RWPE1 (cell line): Measurements from ENCODE around the gene TIAM1.
"Not testable (repeated sequence)": the region's sequence is repeated elsewhere in the genome, so short reads cannot be mapped to it uniquely, and the experiment has no call there.

Experiments used
- CTCF ChIA-PET: fragments of 350-600 bp; sonication (Branson Sonifier 250); formaldehyde crosslinking; extraction: SDS; loops from one replicate; lab custom pipeline; 2021; lab: Yijun Ruan, JAX
- POLR2A ChIA-PET: fragments of 400-600 bp; formaldehyde crosslinking; extraction: SDS; loops from one replicate; lab custom pipeline; 2020; ENCODE audit warnings: antibody characterized with exemption; ENCODE audit not compliant: low non-redundant PET; lab: Yijun Ruan, JAX
- DNase-seq: peaks from one replicate; pipeline ENCODE4 v3.0.0; 2012; ENCODE audit warnings: low spot score
- H3K27ac ChIP-seq: fragments of 450-650 bp; 2 replicates; pipeline ENCODE4 v1.5.1; 2017
- TF ChIP-seq, protein P1 (sequence below): fragments of 450-650 bp; conservative IDR thresholded peaks from 2 replicates; pipeline ENCODE4 v1.5.1; 2017; ENCODE audit warnings: low read depth, mild to moderate bottlenecking

Gene TIAM1

GRCh38 chr21:31232344-31232743 is 111.7 kb downstream of the TIAM1 start:
- ChIA-PET CTCF (no interaction called here), POLR2A (no interaction called here)
- no peak overlapping the region for H3K27ac ChIP-seq
- no peak for DNase-seq
- TF ChIP-seq, protein P1, sequence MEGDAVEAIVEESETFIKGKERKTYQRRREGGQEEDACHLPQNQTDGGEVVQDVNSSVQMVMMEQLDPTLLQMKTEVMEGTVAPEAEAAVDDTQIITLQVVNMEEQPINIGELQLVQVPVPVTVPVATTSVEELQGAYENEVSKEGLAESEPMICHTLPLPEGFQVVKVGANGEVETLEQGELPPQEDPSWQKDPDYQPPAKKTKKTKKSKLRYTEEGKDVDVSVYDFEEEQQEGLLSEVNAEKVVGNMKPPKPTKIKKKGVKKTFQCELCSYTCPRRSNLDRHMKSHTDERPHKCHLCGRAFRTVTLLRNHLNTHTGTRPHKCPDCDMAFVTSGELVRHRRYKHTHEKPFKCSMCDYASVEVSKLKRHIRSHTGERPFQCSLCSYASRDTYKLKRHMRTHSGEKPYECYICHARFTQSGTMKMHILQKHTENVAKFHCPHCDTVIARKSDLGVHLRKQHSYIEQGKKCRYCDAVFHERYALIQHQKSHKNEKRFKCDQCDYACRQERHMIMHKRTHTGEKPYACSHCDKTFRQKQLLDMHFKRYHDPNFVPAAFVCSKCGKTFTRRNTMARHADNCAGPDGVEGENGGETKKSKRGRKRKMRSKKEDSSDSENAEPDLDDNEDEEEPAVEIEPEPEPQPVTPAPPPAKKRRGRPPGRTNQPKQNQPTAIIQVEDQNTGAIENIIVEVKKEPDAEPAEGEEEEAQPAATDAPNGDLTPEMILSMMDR, result no peak

DNA sequence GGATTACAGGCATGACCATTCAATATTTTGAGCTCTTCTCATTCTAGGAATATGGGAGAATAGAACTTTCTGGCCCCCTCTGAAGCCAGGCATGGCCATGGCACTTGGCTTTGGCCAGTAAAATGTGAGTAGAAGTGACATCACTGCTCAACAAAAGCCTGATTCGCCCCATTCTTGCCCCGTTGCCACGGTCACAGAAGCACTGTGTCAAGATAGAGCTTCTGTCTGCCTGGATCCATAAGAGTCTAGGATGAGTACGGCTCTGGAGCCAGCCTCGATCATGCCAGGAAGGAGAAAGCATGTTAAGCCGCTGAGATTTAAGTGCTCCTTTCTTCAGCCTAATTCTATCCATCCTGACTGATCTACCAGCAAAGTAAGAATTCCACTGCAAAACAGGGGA is 113.1 kb downstream of the TIAM1 start:
- H3K27ac ChIP-seq, result no peak overlapping the region
- DNase-seq, result no peak
- TF ChIP-seq, protein P1, result no peak
- CTCF ChIA-PET, result interaction anchor here (0.6 to 0.7 kb wide), 2 partner anchors 144 to 173 kb away, joined by 5 to 6 read pairs; no protein-coding TSS in a partner anchor
- POLR2A ChIA-PET, result no interaction called here

- DNase-seq, H3K27ac ChIP-seq, POLR2A ChIA-PET: not testable (repeated sequence)
- CTCF ChIA-PET, result interaction anchor here (0.6 kb wide), 2 partner anchors 111 to 1084 kb away, joined by 3 to 4 read pairs; no protein-coding TSS in a partner anchor
Observed at GRCh38 chr21:31228723-31229122, 115.3 kb downstream of the TIAM1 start.

DNA sequence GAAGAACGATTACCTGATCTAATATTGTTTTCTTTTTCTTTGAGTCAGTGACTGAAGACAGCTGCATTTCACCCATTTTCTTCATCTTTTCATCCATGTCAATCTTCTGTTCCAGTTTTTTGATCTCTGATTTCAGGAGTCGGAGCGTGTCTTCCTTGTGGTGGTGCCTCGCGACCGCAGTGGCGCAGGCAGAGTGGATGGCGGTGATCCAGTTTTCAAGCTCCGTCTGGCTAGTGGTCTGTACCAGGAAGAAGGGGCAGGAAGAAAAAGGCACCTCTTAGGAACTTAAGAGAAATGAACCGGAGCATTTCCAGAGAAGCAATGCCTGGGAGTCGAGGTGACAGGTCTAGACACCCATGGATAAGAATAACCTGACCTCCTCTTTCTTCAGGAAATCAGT is 118.3 kb downstream of the TIAM1 start:
- no peak overlapping the region for H3K27ac ChIP-seq
- CTCF ChIA-PET, result no interaction called here
- TF ChIP-seq, protein P1, result no peak
- POLR2A ChIA-PET, result no interaction called here
- DNase-seq, result no peak

DNA sequence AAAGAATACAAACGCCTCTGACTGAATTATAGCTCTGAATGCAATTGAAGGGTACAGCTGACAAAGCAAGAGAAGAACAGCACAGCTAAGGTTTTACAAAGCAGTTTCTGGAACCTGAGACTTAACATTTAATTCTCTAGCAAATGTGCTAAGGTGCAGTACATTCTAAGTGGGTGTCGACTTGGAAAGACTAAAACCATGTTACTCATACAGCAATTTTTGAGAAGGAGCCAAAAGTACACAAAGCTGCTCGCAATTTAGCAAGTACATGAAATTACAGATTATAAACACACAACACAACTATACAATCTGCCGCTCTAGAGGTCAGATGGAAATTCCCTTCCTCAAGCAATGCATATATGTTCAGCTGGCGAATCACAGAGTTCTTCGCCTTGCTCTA is 121.9 kb downstream of the TIAM1 start:
- ChIA-PET CTCF (interaction anchor here (0.6 kb wide), 1 partner anchor 21 kb away, joined by 3 read pairs; no protein-coding TSS in a partner anchor), POLR2A (no interaction called here)
- TF ChIP-seq, protein P1, result no peak
- H3K27ac ChIP-seq, result no peak overlapping the region
- DNase-seq, result no peak

DNA sequence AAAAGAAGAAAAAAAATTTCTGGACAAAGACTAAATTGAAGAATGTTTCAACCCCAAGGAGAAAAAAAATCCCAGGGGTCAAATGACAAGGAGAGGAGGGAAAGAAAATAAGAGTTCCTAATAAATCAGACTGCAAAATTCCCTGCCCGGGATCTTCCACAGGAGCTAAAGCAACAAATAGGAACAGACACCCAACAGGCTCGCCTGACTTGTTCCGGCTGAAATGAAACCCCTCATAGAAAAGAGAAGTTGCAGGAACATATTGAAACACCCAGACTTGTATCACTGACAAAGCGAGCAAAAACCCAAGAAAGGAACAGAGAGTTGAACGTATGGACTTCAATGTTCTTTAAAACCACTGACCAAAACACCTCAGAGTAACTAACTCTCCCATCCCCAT is 123.0 kb downstream of the TIAM1 start:
- H3K27ac ChIP-seq, result no peak overlapping the region
- TF ChIP-seq, protein P1, result no peak
- CTCF ChIA-PET, result no interaction called here
- no peak for DNase-seq
- POLR2A ChIA-PET, result interaction anchor here (0.6 kb wide), 1 partner anchor 440 kb away, joined by 3 read pairs; no protein-coding TSS in a partner anchor

DNA sequence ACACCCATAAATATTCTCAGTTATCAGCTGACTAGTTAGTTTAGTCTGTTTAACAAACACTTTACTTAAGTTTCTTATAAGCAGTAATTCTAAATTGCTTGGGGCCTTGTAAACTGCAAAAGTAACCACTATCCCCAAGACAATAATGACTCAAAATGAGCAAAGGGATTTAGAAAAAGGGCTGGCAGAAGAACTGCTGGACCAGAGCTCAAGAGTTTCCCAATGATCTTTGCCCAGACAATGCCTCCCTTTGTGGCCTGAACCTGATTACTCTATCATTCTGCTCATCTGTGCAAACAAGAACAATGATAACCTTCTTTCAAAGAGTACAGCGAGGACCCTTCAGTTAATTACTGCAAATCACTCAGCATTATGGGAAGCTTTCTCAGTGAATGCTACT is 123.5 kb downstream of the TIAM1 start:
- CTCF ChIA-PET, result no interaction called here
- no peak overlapping the region for H3K27ac ChIP-seq
- DNase-seq, result no peak
- POLR2A ChIA-PET, result interaction anchor here (0.6 kb wide), 1 partner anchor 440 kb away, joined by 3 read pairs; no protein-coding TSS in a partner anchor
- TF ChIP-seq, protein P1, result no peak
